HEK293T (cell line): ENCODE data around the gene MEPCE.
"Not testable (repeated sequence)": the region's sequence is repeated elsewhere in the genome, so short reads cannot be mapped to it uniquely, and the experiment has no call there.

Source experiments
- CTCF ChIA-PET: fragments of 350-600 bp; formaldehyde crosslinking; extraction: SDS; loops from one replicate; lab custom pipeline; 2021; ENCODE audit warnings: antibody characterized with exemption, inconsistent platforms; lab: Yijun Ruan, JAX
- POLR2A ChIA-PET: fragments of 350-600 bp; formaldehyde crosslinking; extraction: SDS; loops from one replicate; lab custom pipeline; 2020; ENCODE audit warnings: antibody characterized with exemption, inconsistent platforms; lab: Yijun Ruan, JAX
- DNase-seq: peaks from one replicate; pipeline ENCODE4 v3.0.0; 2012; ENCODE audit warnings: mixed read lengths; ENCODE audit errors: extremely low spot score
- ARNT ChIP-seq: fragments of 450-650 bp; IDR thresholded peaks from 2 replicates; pipeline ENCODE4 v1.6.1; 2017; ENCODE audit warnings: mild to moderate bottlenecking
- BHLHE40 ChIP-seq: fragments of 450-650 bp; IDR thresholded peaks from 2 replicates; pipeline ENCODE4 v1.6.1; 2016; ENCODE audit warnings: mild to moderate bottlenecking, moderate library complexity, borderline replicate concordance
- CTBP1 ChIP-seq: fragments of 450-650 bp; IDR thresholded peaks from 2 replicates; pipeline ENCODE4 v1.6.1; 2016; ENCODE audit warnings: borderline replicate concordance
- ELF4 ChIP-seq: fragments of 450-650 bp; IDR thresholded peaks from 2 replicates; pipeline ENCODE4 v1.6.1; 2017; ENCODE audit warnings: antibody characterized with exemption
- FOXA1 ChIP-seq: fragments of 450-650 bp; IDR thresholded peaks from 2 replicates; pipeline ENCODE4 v1.6.1; 2016; ENCODE audit warnings: mild to moderate bottlenecking
- FOXK2 ChIP-seq: fragments of 450-650 bp; IDR thresholded peaks from 2 replicates; pipeline ENCODE4 v1.6.1; 2016; ENCODE audit warnings: mild to moderate bottlenecking
- FOXM1 ChIP-seq: fragments of 450-650 bp; IDR thresholded peaks from 2 replicates; pipeline ENCODE4 v1.6.1; 2017; ENCODE audit warnings: mild to moderate bottlenecking, borderline replicate concordance
- HDGF ChIP-seq: fragments of 450-650 bp; IDR thresholded peaks from 2 replicates; pipeline ENCODE4 v1.6.1; 2017; ENCODE audit warnings: antibody characterized with exemption, borderline replicate concordance
- L3MBTL2 ChIP-seq: fragments of 450-650 bp; conservative IDR thresholded peaks from 2 replicates; pipeline ENCODE4 v1.6.1; 2016; ENCODE audit warnings: mild to moderate bottlenecking
- LEF1 ChIP-seq: fragments of 450-650 bp; IDR thresholded peaks from 2 replicates; pipeline ENCODE4 v1.6.1; 2017; ENCODE audit warnings: mild to moderate bottlenecking, borderline replicate concordance
- NFRKB ChIP-seq: fragments of 450-650 bp; IDR thresholded peaks from 2 replicates; pipeline ENCODE4 v1.6.1; 2016; ENCODE audit warnings: mild to moderate bottlenecking, moderate library complexity
- PKNOX1 ChIP-seq: fragments of 450-650 bp; IDR thresholded peaks from 2 replicates; pipeline ENCODE4 v1.6.1; 2016
- SP1 ChIP-seq: fragments of 450-650 bp; IDR thresholded peaks from 2 replicates; pipeline ENCODE4 v1.6.1; 2017
- SUZ12 ChIP-seq: fragments of 450-650 bp; IDR thresholded peaks from 2 replicates; pipeline ENCODE4 v1.6.1; 2016; ENCODE audit warnings: mild to moderate bottlenecking
- TARDBP ChIP-seq: fragments of 450-650 bp; IDR thresholded peaks from 2 replicates; pipeline ENCODE4 v1.6.1; 2016
- ZNF384 ChIP-seq: fragments of 450-650 bp; IDR thresholded peaks from 2 replicates; pipeline ENCODE4 v1.6.1; 2016

The MEPCE gene

GRCh38 chr7:100429637-100430492 lies at the start of gene MEPCE:
Gene MEPCE, plus strand, starts transcription at chr7:100429831. Its CDS starts 188 bp downstream, at chr7:100430019.
- POLR2A ChIA-PET, result interaction anchor here (0.6 to 3.6 kb wide), 30 partner anchors 8 to 1860 kb away, joined by 3 to 43 read pairs (median 4); partner anchors contain the start of genes LAMTOR4, TRIM4 and TSC22D4
- DNase-seq, result peak; percentile 93
- CTCF ChIA-PET, result interaction anchor here (0.7 to 1.9 kb wide), 2 partner anchors 13 to 23 kb away, joined by 3 to 8 read pairs; no protein-coding TSS in a partner anchor
- no peak for TF ChIP-seq BHLHE40
- no peak for TF ChIP-seq NFRKB
- TF ChIP-seq ELF4, result no peak
- no peak for TF ChIP-seq FOXA1
- TF ChIP-seq TARDBP, result no peak
- TF ChIP-seq ZNF384, result no peak
- no peak for TF ChIP-seq FOXM1
- TF ChIP-seq SP1, result no peak
- TF ChIP-seq ARNT, result no peak
- no peak for TF ChIP-seq HDGF
- no peak for TF ChIP-seq L3MBTL2
- no peak for TF ChIP-seq FOXK2
- no peak for TF ChIP-seq PKNOX1

DNA sequence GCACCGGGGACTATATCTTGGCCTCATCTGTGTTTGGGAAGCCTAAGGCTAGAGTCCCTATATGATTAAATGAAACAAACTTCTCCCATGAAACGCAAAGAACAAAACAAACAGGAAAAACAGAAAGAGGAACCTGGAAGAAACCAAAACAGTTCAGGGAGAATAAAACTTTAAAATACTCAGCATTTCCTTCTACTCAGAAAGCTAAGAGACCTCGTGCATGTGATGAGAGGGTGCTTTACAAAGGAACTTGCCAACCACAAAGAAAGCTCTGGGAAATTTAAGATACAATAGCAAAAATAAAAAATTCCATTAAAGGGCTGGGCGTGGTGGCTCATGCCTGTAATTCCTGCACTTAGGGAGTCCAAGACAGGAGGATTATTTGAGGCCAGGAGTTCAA lies 49.4 kb upstream of the MEPCE start:
- CTCF ChIA-PET, result interaction anchor here (0.6 kb wide), 1 partner anchor 649 kb away, joined by 5 read pairs; no protein-coding TSS in a partner anchor
- no peak for DNase-seq
- POLR2A ChIA-PET, result no interaction called here
- TF ChIP-seq FOXM1, result no peak
- no peak for TF ChIP-seq CTBP1
- no peak for TF ChIP-seq PKNOX1

DNA sequence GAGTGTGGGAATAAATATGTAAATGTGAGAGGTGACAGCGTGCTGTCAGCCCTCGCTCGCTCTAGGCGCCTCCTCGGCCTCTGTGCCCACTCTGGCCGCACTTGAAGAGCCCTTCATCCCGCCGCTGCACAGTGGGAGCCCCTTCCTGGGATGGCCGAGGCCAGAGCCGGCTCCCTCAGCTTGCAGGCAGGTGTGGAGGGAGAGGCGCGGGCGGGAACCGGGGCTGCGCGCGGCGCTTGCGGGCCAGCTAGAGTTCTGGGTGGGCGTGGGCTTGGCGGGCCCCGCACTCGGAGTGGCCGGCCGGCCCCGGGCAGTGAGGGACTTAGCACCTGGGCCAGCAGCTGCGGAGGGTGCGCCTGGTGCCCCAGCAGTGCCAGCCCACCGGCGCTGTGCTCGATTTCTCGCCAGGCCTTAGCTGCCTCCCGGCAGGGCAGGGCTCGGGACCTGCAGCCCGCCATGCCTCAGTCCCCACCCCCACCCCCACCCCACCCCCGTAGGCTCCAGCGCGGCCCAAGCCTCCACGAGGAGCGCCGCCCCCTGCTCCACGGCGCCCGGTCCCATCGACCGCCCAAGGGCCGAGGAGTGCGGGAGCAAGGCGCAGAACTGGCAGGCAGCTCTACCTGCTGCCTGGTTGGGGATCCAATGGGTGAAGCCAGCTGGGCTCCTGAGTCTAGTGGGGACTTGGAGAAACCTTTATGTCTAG lies 47.9 kb upstream of the MEPCE start:
- POLR2A ChIA-PET, result interaction anchor here (0.9 kb wide), 1 partner anchor 55 kb away, joined by 4 read pairs; the partner anchor contains the start of gene PPP1R35
- DNase-seq, CTCF ChIA-PET: not testable (repeated sequence)

GRCh38 chr7:100382234-100382853 lies 47.3 kb upstream of the MEPCE start:
- CTCF ChIA-PET, DNase-seq: not testable (repeated sequence)
- POLR2A ChIA-PET, result interaction anchor here (0.9 kb wide), 1 partner anchor 54 kb away, joined by 4 read pairs; the partner anchor contains the start of gene PPP1R35

DNA sequence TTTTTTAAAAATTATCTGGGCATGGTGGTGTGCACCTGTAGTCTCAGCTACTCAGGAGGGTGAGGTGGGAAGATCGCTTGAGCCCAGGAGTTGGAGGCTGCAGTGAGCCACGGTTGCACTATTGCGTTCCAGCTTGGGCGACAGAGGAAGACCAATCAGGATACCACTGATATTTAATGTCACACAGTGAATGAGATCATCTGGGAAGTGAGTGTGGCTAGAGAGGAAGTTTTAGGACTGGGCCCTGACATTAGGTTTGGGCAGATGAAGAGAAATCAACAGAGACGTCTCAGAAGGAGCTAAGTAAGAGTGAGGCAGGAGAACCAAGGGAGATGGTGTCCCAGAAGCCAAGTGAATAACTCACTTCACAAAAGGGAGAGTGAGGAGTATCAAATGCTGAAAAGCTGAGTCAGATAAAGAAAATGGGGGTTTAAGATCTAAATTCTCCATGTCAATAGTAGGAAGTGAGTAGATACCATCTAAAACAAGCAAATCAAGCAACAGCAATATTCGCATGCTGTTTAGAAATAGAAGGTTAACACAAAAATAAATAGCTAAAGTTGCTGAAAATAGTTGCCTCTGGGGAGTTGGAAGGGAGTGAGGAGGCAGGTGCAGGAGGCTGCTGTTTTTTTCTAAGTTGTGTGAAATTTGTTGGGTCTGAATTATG lies 44.9 kb upstream of the MEPCE start:
- TF ChIP-seq ARNT, result no peak
- no peak for TF ChIP-seq SUZ12
- TF ChIP-seq FOXM1, result no peak
- no peak for TF ChIP-seq CTBP1
- TF ChIP-seq ELF4, result no peak
- TF ChIP-seq LEF1, result no peak
- no peak for TF ChIP-seq FOXK2
- no peak for TF ChIP-seq ZNF384
- TF ChIP-seq NFRKB, result no peak
- no peak for TF ChIP-seq BHLHE40
- TF ChIP-seq FOXA1, result no peak
- ChIA-PET CTCF (no interaction called here), POLR2A (no interaction called here)
- DNase-seq, result no peak

- TF ChIP-seq SUZ12 (no peak), ELF4 (no peak), HDGF (no peak), NFRKB (no peak), PKNOX1 (no peak), TARDBP (no peak), CTBP1 (no peak), SP1 (no peak), ZNF384 (no peak), LEF1 (no peak), ARNT (no peak), BHLHE40 (no peak), FOXA1 (no peak), FOXM1 (no peak), L3MBTL2 (no peak), FOXK2 (no peak)
- no peak for DNase-seq
- ChIA-PET POLR2A (interaction anchor here (1.1 kb wide), 1 partner anchor 42 kb away, joined by 3 read pairs; the partner anchor contains the start of gene ZCWPW1), CTCF (no interaction called here)
Observed at GRCh38 chr7:100386940-100387339, 42.7 kb upstream of the MEPCE start.
